Ascending aorta (tissue), 2 donors: ENCODE data around the gene AKAP9. TPM values are rescaled to one million over a fixed set of nuclear protein-coding genes. Genes with fewer than 3 reads are reported as not detected.

ENCODE experiments used
- DNase-seq, 2 donors: peaks; one replicate each; pipeline ENCODE4 v3.0.0-alpha.2; 2019; ENCODE audit warnings: low spot score in 2 of 2
- H3K27ac ChIP-seq, 2 donors: fragments of 200-600 bp; sonication (generic); one replicate each; pipeline ENCODE4 v1.5.1; 2016 to 2017; ENCODE audit warnings: mild to moderate bottlenecking in 1 of 2
- H3K27me3 ChIP-seq: fragments of 200-600 bp; sonication (generic); one replicate; pipeline ENCODE4 v1.5.1; 2017
- H3K36me3 ChIP-seq, 2 donors: fragments of 200-600 bp; sonication (generic); one replicate each; pipeline ENCODE4 v1.5.1; 2016
- H3K4me1 ChIP-seq, 2 donors: fragments of 200-600 bp; sonication (generic); one replicate each; pipeline ENCODE4 v1.5.1; 2016 to 2017; ENCODE audit warnings: mild to moderate bottlenecking in 1 of 2
- H3K4me3 ChIP-seq, 2 donors: fragments of 200-600 bp; sonication (generic); one replicate each; pipeline ENCODE4 v1.5.1; 2016 to 2017; ENCODE audit warnings: mild to moderate bottlenecking in 1 of 2
- H3K9me3 ChIP-seq, 2 donors: fragments of 200-600 bp; sonication (generic); one replicate each; pipeline ENCODE4 v1.5.1; 2016
- CTCF ChIP-seq, 3 experiments: fragments of 200-600 bp in 2 of 3; fragments of 450-650 bp in 1 of 3; sonication (generic) in 2 of 3; IDR thresholded peaks; one replicate each; pipeline ENCODE4 v1.5.1; 2016 to 2019; ENCODE audit warnings: antibody characterized with exemption in 3 of 3, mild to moderate bottlenecking in 1 of 3, moderate library complexity in 1 of 3
- intact Hi-C: fragments of 100-400 bp; cut with DNase I; formaldehyde crosslinking; loops from one replicate; pipeline ENCODE4 v1.15.1; 2023
- total RNA-seq: library from RNA; depleted of rRNA; stranded (reverse); fragments of >200 nt; gene quantifications from one replicate; pipeline ENCODE4 v1.1.0, GENCODE V29; 2016

The AKAP9 gene
- total RNA-seq, 1 donor from 2014 or later: 14.4 TPM

GRCh38 chr7:92110857-92111256 is 170.2 kb downstream of the AKAP9 start:
- no peaks in the 10 kb centered on the region for H3K27me3 ChIP-seq
- H3K9me3 ChIP-seq: no peaks in the 10 kb centered on the region
- no peak overlapping the region for H3K27ac ChIP-seq
- H3K4me3 ChIP-seq: no peak overlapping the region
- no peak for TF ChIP-seq CTCF (IDR thresholded peaks at IDR 0.05)
- H3K4me1 ChIP-seq: no peaks in the 10 kb centered on the region
- intact Hi-C loops: no loop called here
- DNase-seq: no peak
- H3K36me3 ChIP-seq: peaks cover 15 to 65% of the 10 kb centered on the region in 2 donors

- intact Hi-C loops: no loop called here
- Histone ChIP-seq H3K27ac (no peak overlapping the region), H3K4me3 (no peak overlapping the region), H3K4me1 (no peaks in the 10 kb centered on the region), H3K9me3 (peaks cover 0 to 7% of the 10 kb centered on the region in 2 donors), H3K27me3 (no peaks in the 10 kb centered on the region), H3K36me3 (peaks cover 5 to 55% of the 10 kb centered on the region in 2 donors)
- no peak for DNase-seq
- no peak for TF ChIP-seq CTCF (IDR thresholded peaks at IDR 0.05)
Observed at GRCh38 chr7:92115821-92116220, 175.2 kb downstream of the AKAP9 start.

GRCh38 chr7:92116949-92117348 is 176.3 kb downstream of the AKAP9 start:
- no peak for DNase-seq
- Histone ChIP-seq H3K4me1 (no peaks in the 10 kb centered on the region), H3K27me3 (no peaks in the 10 kb centered on the region), H3K27ac (no peak overlapping the region), H3K4me3 (no peak overlapping the region), H3K36me3 (peaks cover 16 to 50% of the 10 kb centered on the region in 2 donors), H3K9me3 (peaks cover 0 to 7% of the 10 kb centered on the region in 2 donors)
- TF ChIP-seq CTCF (IDR thresholded peaks at IDR 0.05): no peak
- intact Hi-C loops: no loop called here

GRCh38 chr7:92119213-92119759 is 178.6 kb downstream of the AKAP9 start:
- H3K4me1 ChIP-seq: no peaks in the 10 kb centered on the region
- intact Hi-C loops: no loop called here

GRCh38 chr7:92121681-92122080 is 181.0 kb downstream of the AKAP9 start:
- peaks cover 55 to 72% of the 10 kb centered on the region in 2 donors for H3K36me3 ChIP-seq

More at GRCh38 chr7:92119213-92119759, 178.6 kb downstream of the AKAP9 start:
- Histone ChIP-seq H3K4me3 (no peak overlapping the region), H3K27me3 (no peaks in the 10 kb centered on the region), H3K36me3 (peaks cover 36 to 70% of the 10 kb centered on the region in 2 donors), H3K9me3 (peaks cover 0 to 7% of the 10 kb centered on the region in 2 donors), H3K27ac (no peak overlapping the region)
- no peak for TF ChIP-seq CTCF (IDR thresholded peaks at IDR 0.05)
- DNase-seq: no peak

More at GRCh38 chr7:92121681-92122080, 181.0 kb downstream of the AKAP9 start:
- TF ChIP-seq CTCF (IDR thresholded peaks at IDR 0.05): no peak
- no peak overlapping the region for H3K4me3 ChIP-seq
- no peaks in the 10 kb centered on the region for H3K4me1 ChIP-seq
- H3K27ac ChIP-seq: no peak overlapping the region
- intact Hi-C loops: no loop called here
- no peak for DNase-seq
- H3K9me3 ChIP-seq: peaks cover 0 to 7% of the 10 kb centered on the region in 2 donors
- H3K27me3 ChIP-seq: no peaks in the 10 kb centered on the region
